K562 (cell line): ENCODE data around the gene FBXO46. TPM values are rescaled to one million over a fixed set of nuclear protein-coding genes. Genes with fewer than 3 reads are reported as not detected.

Experiments used
- CAMTA2 ChIP-seq: fragments of 250-450 bp; sonication (Bioruptor Pico); conservative IDR thresholded peaks from 2 replicates; pipeline ENCODE4 v1.5.1; 2022
- HMG20A ChIP-seq: fragments of 450-650 bp; formaldehyde crosslinking; conservative IDR thresholded peaks from 2 replicates; pipeline ENCODE4 v1.4.0; 2020; ENCODE audit warnings: mild to moderate bottlenecking, mixed read lengths
- IRF9 ChIP-seq: fragments of 450-650 bp; IDR thresholded peaks from 2 replicates; pipeline ENCODE4 v1.6.1; 2016; ENCODE audit warnings: missing biosample characterization, missing genetic modification characterization
- KHSRP ChIP-seq: fragments of 450-650 bp; IDR thresholded peaks from 2 replicates; pipeline ENCODE4 v1.6.1; 2017
- NFATC3 ChIP-seq: fragments of 450-650 bp; IDR thresholded peaks from 2 replicates; pipeline ENCODE4 v1.6.1; 2017; ENCODE audit warnings: mild to moderate bottlenecking
- SLC30A9 ChIP-seq: fragments of 250-450 bp; sonication (Bioruptor Pico); IDR thresholded peaks from 2 replicates; pipeline ENCODE4 v1.8.0; 2022; ENCODE audit warnings: mild to moderate bottlenecking, moderate library complexity
- SP1 ChIP-seq: sonication (generic); formaldehyde crosslinking; IDR thresholded peaks from 2 replicates; pipeline ENCODE4 v1.8.1; 2022; ENCODE audit warnings: mild to moderate bottlenecking, missing genetic modification reagents
- SRSF7 ChIP-seq: fragments of 200-400 bp; formaldehyde crosslinking; optimal IDR thresholded peaks from 2 replicates; pipeline ENCODE3; 2017; ENCODE audit warnings: mild to moderate bottlenecking, low read depth, low read length
- XRCC3 ChIP-seq: fragments of 450-650 bp; IDR thresholded peaks from 2 replicates; pipeline ENCODE4 v1.6.1; 2017; ENCODE audit warnings: mild to moderate bottlenecking, moderate library complexity
- ZBTB8A ChIP-seq: fragments of 450-650 bp; IDR thresholded peaks from 2 replicates; pipeline ENCODE4 v1.6.1; 2018; ENCODE audit warnings: mild to moderate bottlenecking, moderate library complexity; ENCODE audit not compliant: partially characterized antibody
- ZNF197 ChIP-seq: fragments of 200-800 bp; sonication (Bioruptor generic); IDR thresholded peaks from 2 replicates; pipeline ENCODE4 v1.6.1; 2016; ENCODE audit warnings: low read depth, missing genetic modification characterization, missing compliant biosample characterization
- ZNF507 ChIP-seq: conservative IDR thresholded peaks from 2 replicates; pipeline ENCODE4 v1.6.1; 2017; ENCODE audit warnings: missing genetic modification characterization, missing compliant biosample characterization
- polyA plus RNA-seq, 8 experiments: library from polyadenylated mRNA; depleted of rRNA in 4 of 8; stranded (reverse) in 5 of 8; unstranded in 3 of 8; fragments of >200 nt; fragmentation: Nextera tagmentation in 2 of 8; fragmentation: Illumina TruSeq in 1 of 8; extraction: Ambion mirVana in 2 of 8; extraction: Trizol in 1 of 8; gene quantifications; 2 replicates each; pipeline versions ENCODE4 v1.2.1 to v1.2.3, GENCODE V29; 2011 to 2014; ENCODE audit warnings: inconsistent platforms in 1 of 8, missing spikeins in 1 of 8
- total RNA-seq, 7 experiments: library from RNA; depleted of rRNA in 6 of 7; stranded (reverse); fragments of >200 nt in 6 of 7; fragmentation: Illumina TruSeq in 2 of 7; extraction: Trizol in 2 of 7; gene quantifications; 2 replicates each; pipeline versions ENCODE4 v1.2.1 to v1.2.3, GENCODE V29; 2011 to 2021; ENCODE audit warnings: low replicate concordance in 1 of 7
- TF ChIP-seq, protein P1 (sequence below): fragments of 450-650 bp; IDR thresholded peaks from 2 replicates; pipeline ENCODE4 v1.6.1; 2016; ENCODE audit warnings: low read depth
- TF ChIP-seq, protein P2 (sequence below): fragments of 200-400 bp; formaldehyde crosslinking; IDR thresholded peaks from 2 replicates; pipeline ENCODE4 v1.6.1; 2017; ENCODE audit warnings: mild to moderate bottlenecking, low read depth, low read length, moderate library complexity
- TF ChIP-seq, protein P3 (sequence below): IDR thresholded peaks from 2 replicates; pipeline ENCODE4 v1.6.1; 2016; ENCODE audit warnings: missing genetic modification characterization, missing compliant biosample characterization

FBXO46 gene
- total and polyA plus RNA-seq, 9 of the 15 experiments (the other 6 are each of a cell fraction or from before 2014, with no cell fraction given) = 1.5 to 36.1 (median 7.3) TPM

DNA sequence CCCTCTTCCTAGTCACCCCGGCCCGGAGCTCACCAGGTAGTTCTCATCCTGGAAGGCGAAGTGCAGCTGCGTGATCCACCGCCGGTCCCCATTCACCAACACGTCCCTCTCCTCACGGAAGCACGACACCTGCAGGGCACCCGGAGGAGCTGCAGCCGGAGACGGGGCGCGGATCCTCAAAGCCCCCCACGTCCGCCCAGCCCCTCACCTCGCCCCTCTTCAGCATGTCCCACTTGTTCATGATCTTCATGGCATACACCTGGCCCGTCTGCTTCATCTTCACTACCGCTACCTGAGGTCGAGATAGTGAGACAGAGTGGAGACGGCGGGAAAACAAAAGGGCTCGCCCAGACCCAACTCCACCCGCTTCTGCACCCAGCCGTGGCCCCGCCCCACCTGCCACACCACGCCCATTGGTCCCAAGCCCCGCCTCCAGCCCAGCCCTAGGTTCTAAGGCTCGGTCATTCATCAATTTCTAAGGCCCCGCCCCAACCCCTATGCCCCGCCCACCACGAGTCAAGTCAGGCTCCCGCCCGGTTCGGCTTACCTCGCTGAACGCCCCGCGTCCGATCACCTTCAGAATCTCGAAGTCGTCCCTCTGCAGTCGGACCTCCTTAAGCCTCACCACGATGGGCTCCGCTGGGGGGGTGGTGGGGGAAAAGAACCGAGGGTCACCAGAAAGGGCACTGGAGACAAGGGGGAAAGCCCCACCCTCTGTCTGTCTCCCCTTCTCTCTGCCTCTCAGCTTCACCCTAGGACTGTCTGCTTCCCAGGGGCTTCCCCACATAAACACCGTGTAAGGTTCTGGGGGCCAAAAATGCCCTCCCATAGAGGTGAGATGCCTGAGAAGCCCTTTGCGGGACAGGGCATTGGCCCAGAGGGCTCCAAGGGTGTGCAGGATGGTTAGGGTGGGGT is 48.8 kb upstream of the FBXO46 start (continued):
- TF ChIP-seq, protein P1, sequence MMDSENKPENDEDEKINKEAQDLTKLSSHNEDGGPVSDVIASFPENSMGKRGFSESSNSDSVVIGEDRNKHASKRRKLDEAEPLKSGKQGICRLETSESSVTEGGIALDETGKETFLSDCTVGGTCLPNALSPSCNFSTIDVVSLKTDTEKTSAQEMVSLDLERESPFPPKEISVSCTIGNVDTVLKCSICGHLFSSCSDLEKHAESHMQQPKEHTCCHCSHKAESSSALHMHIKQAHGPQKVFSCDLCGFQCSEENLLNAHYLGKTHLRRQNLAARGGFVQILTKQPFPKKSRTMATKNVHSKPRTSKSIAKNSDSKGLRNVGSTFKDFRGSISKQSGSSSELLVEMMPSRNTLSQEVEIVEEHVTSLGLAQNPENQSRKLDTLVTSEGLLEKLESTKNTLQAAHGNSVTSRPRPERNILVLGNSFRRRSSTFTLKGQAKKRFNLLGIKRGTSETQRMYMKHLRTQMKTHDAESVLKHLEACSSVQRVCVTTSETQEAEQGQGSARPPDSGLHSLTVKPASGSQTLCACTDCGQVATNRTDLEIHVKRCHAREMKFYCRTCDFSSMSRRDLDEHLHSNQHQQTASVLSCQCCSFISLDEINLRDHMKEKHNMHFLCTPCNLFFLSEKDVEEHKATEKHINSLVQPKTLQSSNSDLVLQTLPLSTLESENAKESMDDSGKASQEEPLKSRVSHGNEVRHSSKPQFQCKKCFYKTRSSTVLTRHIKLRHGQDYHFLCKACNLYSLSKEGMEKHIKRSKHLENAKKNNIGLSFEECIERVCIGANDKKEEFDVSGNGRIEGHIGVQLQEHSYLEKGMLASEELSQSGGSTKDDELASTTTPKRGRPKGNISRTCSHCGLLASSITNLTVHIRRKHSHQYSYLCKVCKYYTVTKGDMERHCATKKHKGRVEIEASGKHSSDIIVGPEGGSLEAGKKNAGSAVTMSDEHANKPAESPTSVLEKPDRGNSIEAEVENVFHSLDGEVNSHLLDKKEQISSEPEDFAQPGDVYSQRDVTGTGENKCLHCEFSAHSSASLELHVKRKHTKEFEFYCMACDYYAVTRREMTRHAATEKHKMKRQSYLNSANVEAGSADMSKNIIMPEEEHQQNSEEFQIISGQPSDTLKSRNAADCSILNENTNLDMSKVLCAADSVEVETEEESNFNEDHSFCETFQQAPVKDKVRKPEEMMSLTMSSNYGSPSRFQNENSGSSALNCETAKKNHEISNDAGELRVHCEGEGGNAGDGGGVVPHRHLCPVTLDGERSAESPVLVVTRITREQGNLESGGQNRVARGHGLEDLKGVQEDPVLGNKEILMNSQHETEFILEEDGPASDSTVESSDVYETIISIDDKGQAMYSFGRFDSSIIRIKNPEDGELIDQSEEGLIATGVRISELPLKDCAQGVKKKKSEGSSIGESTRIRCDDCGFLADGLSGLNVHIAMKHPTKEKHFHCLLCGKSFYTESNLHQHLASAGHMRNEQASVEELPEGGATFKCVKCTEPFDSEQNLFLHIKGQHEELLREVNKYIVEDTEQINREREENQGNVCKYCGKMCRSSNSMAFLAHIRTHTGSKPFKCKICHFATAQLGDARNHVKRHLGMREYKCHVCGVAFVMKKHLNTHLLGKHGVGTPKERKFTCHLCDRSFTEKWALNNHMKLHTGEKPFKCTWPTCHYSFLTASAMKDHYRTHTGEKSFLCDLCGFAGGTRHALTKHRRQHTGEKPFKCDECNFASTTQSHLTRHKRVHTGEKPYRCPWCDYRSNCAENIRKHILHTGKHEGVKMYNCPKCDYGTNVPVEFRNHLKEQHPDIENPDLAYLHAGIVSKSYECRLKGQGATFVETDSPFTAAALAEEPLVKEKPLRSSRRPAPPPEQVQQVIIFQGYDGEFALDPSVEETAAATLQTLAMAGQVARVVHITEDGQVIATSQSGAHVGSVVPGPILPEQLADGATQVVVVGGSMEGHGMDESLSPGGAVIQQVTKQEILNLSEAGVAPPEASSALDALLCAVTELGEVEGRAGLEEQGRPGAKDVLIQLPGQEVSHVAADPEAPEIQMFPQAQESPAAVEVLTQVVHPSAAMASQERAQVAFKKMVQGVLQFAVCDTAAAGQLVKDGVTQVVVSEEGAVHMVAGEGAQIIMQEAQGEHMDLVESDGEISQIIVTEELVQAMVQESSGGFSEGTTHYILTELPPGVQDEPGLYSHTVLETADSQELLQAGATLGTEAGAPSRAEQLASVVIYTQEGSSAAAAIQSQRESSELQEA = no peak
- TF ChIP-seq SRSF7 (no peak), KHSRP (no peak), CAMTA2 (CRISPR knock-in tag) (no peak), XRCC3 (no peak), ZNF197 (no peak), IRF9 (no peak), SLC30A9 (CRISPR knock-in tag) (no peak), NFATC3 (no peak), HMG20A (CRISPR knock-in tag) (no peak), ZNF507 (tag) (no peak), ZBTB8A (no peak), SP1 (CRISPR knock-in tag) (peak; percentile 66; the same call in 1 of the 2 replicates)
- TF ChIP-seq, protein P2, sequence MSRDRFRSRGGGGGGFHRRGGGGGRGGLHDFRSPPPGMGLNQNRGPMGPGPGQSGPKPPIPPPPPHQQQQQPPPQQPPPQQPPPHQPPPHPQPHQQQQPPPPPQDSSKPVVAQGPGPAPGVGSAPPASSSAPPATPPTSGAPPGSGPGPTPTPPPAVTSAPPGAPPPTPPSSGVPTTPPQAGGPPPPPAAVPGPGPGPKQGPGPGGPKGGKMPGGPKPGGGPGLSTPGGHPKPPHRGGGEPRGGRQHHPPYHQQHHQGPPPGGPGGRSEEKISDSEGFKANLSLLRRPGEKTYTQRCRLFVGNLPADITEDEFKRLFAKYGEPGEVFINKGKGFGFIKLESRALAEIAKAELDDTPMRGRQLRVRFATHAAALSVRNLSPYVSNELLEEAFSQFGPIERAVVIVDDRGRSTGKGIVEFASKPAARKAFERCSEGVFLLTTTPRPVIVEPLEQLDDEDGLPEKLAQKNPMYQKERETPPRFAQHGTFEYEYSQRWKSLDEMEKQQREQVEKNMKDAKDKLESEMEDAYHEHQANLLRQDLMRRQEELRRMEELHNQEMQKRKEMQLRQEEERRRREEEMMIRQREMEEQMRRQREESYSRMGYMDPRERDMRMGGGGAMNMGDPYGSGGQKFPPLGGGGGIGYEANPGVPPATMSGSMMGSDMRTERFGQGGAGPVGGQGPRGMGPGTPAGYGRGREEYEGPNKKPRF = no peak
- TF ChIP-seq, protein P3, sequence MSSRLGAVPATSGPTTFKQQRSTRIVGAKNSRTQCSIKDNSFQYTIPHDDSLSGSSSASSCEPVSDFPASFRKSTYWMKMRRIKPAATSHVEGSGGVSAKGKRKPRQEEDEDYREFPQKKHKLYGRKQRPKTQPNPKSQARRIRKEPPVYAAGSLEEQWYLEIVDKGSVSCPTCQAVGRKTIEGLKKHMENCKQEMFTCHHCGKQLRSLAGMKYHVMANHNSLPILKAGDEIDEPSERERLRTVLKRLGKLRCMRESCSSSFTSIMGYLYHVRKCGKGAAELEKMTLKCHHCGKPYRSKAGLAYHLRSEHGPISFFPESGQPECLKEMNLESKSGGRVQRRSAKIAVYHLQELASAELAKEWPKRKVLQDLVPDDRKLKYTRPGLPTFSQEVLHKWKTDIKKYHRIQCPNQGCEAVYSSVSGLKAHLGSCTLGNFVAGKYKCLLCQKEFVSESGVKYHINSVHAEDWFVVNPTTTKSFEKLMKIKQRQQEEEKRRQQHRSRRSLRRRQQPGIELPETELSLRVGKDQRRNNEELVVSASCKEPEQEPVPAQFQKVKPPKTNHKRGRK (tag) = no peak
